HG03571 (cell line): ENCODE results near the gene ZDHHC3.

Source experiments
- ATAC-seq: cut with Tn5 transposase; IDR thresholded peaks from one replicate; pipeline ENCODE4 v1.9.1; 2021; ENCODE audit not compliant: unreplicated experiment

ZDHHC3 gene, protein sequence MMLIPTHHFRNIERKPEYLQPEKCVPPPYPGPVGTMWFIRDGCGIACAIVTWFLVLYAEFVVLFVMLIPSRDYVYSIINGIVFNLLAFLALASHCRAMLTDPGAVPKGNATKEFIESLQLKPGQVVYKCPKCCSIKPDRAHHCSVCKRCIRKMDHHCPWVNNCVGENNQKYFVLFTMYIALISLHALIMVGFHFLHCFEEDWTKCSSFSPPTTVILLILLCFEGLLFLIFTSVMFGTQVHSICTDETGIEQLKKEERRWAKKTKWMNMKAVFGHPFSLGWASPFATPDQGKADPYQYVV

DNA sequence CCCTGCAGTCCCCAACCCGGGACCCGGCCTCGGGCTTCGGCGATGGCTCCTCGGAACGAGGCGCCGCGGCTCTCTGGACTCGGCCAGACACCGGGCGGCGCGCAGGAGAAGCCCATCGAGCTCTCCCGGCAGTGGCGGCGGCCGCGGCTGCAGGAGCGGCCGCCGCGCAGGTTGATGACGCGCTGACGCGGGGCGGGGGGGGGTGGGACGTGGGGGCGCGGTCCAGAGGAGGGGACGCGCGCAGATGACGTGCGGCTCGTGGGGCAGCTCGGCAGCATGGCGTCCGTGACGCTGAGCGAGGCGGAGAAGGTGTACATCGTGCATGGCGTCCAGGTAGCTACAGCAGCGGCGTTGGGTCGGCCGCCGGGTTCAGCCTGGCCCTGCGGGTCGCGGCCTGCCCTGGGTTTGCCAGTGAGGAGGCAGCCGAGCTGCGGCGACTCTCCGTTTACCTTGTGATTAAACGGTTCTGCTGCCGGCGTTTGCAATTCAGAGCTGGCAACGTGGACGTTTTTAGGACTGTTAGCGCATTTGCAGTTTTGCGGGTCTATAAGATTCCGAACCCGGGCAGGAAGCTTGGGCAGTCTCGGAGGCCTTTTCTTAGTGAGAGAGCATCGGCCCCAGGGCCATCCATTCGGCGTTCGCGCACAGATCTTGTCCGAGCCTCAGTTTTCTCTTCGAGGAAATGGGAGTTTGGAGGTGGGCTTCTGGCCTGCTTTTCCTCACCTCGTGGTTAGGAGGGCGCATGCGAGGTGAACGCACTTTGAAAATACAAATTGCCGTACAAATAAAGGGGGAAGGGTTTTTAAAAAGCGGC, at the start of gene ZDHHC3, which contains the start of gene EXOSC7:
Gene ZDHHC3 (minus strand): TSS at position 173 of the 814 bp plus-strand sequence. CDS start 16,738 bp downstream, outside the sequence.
Gene EXOSC7 (plus strand): TSS at position 243 of the 814 bp plus-strand sequence. CDS start 34 bp downstream, at position 277.
- peak; percentile 71 for ATAC-seq

DNA sequence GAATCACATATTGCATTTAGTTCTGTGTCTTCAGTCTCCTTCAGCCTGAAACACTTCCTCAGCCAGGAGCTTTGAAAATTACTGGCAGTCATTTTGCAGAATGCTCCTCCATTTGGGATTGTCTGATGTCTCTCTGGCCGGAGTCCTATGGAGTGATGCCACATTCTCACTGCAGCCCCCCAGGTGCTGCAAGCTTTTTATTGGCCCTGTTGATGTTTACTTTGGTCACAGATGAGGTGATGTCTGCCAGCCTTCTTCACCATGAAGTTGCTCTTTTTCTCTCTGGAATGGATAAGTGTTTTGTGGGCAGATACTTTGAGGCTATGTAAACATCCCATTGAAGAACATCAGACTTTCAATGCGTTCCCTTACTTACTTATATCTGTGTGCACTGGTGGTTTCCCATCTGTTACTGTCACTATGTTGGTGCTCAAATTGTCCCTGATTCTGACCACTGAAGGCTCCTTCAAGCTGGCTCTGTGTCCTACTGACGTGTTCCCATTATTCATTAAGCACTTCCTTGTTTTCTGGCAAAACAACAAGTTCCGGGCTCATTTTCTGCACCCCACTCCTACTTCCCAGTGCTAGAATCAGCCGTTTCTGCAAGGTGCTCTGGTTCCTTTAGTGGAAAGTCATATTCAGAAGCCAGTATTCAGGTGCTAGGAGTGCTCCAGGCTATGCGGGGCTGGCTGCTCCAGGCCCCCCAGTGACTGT, 48.7 kb upstream of the ZDHHC3 start:
- no peak for ATAC-seq

DNA sequence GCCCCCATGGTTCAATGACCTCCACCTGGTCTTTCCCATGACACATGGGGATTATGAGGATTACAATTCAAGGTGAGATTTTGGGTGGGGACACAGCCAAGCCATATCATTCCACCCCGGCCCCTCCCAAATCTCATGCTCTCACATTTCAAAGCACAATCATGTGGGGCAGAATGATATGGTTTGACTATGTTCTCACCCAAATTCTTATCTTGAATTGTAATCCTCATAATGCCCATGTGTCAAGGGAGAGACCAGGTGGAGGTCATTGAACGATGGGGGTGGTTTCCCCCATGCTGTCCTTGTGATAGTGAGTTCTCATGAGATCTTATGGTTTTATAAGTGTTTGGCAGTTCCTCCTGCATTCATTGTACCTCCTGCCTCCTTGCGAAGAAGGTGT, 47.7 kb upstream of the ZDHHC3 start:
- no peak for ATAC-seq

DNA sequence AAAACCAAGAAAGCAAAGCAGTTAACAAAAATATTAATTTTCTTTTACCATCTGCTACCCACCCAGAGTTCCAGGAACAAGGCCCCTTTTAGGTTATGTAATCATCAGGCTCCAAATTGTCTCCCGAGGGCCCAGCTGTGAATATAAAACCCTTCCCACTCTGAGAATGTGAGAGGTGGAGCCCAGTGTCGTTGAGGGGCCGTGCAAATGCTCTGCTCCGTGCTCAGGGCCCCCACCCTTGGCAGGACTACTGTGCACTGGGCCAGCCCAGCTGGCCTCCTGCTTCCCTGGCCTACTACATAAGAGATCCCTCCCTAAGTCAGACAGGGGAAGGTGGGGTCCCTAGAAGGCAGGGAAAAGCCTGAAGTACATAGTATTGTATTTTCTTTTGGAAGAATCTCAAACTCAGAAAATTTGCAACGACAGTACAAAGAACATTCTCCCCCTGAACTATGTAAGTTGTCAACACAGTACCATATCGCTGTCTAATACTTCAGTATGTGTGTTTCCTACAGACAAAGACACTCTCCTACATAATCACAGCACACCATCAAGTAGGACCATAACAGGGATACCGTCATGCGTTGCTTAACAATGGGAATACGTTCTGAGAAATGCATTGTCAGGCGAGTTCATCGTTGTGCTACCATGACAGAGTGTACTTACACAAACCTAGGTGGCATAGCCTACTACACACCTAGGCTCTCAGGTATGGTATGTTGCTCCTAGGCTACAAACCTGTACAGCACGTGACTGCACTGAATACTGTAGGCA, 45.7 kb upstream of the ZDHHC3 start:
- no peak for ATAC-seq

DNA sequence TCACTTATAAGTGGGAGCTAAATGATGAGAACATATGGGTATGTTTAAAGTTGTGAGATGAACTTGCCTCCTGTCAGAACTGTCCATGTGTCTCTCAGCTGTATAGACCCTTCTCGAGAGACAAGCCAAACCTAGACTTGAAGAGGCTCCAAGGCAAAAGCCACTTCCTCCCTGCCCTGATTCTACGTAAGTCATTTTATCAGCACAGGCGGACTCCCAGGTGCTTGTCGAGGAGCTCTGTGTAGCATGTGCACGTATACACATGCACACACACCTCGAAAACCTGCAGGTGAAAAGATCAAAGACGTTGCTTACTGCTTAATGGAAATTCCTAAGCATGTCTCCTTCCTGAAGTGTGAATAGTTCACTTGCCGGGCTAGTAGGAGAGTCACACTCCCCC, 44.6 kb upstream of the ZDHHC3 start:
- no peak for ATAC-seq

DNA sequence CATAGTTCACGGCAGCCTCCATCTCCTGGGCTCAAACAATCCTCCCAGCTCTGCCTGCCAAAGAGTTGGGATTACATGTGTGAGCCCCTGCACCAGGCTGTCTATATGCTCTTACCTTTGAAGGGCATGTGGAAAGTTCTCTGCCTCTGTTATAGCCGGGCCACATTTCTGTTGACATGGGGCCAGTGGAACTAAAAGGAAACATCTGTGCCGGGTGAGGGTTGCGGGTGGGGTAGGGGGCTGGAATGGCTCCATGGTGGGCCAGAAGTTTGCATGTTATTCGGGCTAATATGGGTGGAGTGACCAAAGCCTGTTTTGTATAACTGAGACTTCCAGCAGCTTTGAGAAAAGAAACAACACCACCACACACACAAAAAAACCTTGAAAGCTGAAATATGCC, 41.8 kb upstream of the ZDHHC3 start:
- no peak for ATAC-seq

DNA sequence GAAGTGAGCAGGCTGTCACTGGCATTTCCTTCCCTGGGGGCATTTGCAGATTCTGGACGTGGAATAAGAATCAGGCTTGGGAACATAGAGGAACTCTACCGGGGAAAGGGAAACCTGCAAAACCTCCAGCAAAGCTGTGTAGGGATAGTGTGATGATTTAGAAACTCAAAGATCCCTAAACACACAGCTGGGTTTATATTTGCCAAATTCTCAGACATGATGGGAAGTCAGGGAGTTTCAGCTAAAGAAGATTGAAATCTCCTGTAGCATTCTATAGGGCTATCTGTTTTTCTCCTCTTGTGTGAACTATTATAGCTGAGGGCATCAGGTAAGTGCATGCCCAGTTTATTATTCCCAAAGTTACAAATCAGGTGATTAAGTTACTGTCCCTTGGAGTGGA, 40.9 kb upstream of the ZDHHC3 start:
- no peak for ATAC-seq

DNA sequence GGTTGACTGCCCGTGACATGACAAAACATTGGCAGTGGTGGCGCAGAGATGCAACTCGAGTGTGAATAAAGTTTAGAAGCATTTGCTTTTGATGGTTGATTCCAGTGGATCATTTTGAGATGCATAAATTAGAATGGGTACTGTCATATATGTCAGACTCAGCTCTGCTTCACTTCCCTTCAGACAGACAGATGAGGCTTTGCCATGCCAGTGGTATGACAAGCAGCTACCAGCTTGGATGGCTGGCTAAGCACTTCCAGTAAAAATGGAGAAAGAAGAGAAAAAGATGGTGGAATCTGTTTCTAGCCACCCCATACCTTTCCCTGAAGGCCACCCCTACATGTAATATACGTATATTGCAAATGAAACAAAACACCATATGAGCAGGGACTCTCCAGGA, 36.6 kb upstream of the ZDHHC3 start:
- ATAC-seq, result no peak

DNA sequence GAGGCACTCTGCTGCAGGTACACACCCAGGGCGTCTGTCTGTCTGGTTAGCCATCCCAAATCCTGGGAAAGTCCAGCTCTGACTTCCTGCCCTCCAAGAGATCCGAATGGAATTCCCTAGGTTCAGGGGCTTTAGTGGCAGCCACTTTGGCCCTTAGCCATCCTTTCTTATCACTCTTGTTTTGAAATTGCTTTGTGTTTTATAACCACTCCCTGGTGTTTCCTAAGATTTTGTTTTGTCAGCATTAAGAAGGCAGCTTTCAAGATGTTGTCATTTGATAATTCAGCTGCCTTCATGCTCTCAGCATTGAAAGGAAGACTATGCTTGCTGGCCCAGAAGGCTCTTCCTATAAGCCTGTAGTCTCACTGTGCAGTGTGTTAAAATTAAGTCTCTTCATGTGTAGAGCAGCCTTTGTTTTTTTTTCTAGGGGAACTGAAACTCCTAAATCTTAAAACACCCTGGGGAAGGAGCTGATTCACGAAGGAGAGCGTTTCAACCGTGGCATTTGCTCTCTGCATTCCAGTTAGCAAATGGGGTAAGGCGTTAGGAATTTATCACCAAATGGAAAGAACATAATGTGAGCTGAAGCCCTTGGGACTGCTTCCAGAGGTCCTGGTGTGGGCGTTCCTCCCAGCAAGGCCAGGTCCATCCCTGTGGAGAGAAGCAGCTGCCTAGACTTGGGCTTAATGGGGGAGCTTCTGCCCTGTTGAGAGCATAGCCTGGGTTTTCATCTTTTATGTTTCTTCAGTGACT, 36.0 kb upstream of the ZDHHC3 start:
- no peak for ATAC-seq

DNA sequence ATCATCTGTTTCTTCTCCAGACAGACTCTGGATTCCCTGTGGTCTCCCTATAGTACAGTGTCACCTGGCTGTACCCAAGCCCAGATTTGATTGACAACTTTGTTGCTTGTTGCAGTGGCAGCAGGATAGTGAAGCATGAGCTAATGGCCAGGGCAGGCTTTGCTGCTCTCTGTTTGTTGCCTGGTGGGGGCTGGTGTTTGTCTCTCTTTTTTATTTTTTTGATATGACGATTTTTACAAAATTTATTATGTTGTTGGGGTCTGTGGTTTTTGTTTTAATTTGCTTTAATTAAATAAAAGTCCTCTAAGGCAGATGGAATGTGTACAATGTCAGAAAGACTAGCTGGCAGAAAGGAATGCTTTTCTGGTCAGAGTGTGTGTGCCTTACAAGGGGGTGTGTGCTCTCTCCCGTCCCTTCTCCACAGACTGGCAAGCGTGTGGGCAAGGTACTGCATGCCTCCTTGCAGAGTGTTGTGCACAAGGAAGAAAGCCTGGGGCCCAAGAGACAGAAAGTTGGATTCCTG, 34.9 kb upstream of the ZDHHC3 start:
- ATAC-seq, result no peak

DNA sequence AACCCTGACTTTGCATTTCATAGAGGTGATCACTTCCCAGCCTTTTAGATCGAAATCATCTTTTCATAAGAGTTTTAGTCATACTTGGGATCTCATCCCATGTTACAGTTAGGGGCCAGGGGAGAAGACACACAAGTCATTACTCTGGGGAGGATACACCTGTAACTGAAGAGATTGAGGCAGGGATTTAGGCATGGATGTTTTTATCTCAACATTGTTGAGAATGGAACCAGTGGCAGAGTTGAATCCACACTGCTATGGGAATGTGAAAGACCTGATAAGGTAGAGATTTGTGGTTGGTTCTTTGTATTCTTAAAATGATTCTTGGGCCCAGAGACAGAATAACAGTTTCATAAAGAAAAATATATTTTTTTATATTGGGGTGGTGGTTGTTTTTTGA, 33.9 kb upstream of the ZDHHC3 start:
- ATAC-seq, result no peak

DNA sequence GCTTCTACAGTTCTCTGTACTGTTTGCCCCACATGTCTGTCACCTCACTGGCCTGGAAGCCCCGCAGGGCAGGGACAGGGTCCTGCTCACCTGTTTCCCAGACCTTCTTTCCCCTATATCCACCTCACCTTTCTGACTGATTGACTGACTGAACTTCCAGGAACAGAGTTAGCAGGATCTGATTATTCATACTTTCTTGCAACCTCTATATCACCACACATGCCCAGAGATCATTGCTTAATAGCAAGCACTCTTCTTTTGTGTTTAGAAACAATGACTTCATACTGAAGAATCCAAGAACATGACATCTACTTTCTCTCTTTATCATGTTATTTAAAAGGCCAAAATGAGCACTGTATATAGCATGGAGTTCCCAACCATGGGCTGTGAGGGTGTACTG, 32.1 kb upstream of the ZDHHC3 start:
- ATAC-seq, result no peak

DNA sequence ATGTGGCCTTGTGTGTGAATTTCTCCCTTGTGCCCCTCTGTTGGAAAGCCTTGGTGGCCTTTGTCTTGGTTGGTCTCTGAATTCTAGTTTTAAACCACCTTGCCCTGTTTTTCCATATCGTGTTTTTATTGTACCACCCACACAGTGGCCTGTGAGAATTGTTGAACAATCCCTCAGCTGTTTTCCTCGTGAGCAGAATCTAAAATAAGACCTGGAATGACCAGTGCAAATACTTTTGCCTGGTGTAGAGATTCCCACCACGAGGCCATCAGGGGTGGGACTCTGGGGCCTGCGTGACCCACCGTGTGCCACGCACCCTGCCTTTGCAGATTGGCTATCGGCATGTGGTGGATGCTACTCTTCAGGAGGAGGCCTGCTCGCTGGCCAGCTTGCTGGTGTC, 31.1 kb upstream of the ZDHHC3 start:
- no peak for ATAC-seq

DNA sequence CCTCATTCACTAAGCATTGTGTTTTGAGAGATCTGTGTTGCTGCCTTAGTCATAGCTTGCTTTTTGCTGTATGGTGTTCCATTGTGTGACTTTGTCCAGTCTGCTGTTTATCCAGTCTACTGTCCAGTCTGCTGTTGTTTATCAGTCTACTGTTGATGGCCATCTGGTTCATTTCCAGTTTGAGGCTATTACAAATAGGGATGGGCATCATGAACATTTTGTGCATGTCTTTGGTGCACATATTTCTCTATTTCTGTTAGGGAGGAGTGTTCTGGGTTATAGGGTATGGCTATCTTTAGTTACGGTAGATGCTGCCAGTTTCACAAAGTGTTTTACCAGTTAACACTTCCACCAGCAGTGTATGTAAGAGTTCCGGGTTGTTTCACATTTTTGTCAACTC, 27.9 kb upstream of the ZDHHC3 start:
- no peak for ATAC-seq

DNA sequence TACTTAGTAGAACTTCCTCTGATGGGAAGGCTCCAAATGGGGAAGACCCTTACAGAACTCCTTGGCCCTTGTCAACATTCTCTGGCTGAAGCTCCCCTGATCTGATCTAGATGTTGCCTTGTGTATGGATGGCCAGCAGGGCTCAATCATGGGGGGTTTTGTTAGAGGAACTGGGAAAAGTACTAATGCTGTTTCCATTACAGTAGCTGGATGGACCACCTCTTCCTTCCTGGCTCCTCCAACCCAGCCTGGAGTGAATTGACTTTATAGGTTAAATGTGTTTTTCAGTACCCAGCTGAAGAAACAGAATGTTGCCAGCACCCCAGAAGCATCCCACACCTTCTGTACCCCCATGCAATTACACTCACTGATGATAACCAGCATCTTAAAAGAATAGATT, 27.4 kb upstream of the ZDHHC3 start:
- ATAC-seq, result no peak

DNA sequence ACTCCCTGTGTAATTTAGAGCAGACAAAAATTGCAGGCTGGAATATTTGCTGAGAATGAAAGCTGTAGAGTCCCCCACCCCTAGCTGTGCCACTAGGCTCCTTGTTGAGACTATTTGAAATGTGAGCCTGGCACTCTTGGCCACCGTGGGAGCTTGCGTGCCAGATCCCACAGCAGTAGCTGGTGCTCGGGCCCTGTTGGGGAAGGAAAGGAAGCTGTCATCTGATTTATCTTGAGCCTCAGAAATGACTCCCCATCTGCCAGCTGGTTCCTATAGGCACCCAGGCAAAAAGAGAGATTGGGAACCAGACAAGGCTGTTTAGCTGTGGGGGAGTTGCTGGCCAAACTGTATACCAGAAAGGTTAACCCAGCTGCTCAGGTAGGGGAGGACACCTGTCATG, 26.7 kb upstream of the ZDHHC3 start:
- ATAC-seq, result no peak

DNA sequence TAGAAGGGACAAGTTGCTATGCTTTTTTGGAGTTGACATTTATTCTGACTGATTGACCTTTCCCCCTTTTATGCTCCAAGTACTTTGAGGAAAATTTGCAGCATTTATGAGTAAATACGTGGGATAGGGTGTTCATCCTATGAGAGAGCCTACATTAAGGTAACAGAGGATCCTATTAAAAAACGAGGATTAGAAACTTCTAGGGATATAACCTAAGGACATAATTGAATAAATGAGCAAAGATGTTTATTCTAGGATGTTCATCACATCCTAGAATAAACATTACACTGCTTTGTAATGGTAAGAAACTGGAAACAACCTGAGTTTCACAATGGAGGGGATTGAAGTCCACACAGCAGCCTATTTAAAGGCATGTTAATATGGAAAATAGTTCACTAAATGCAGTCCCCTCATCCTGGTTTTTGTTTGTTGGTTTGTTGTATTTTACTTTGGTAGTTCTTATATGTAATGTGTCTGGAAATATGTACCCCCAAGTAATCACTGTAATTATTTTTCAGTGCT, 26.2 kb upstream of the ZDHHC3 start:
- ATAC-seq, result no peak

DNA sequence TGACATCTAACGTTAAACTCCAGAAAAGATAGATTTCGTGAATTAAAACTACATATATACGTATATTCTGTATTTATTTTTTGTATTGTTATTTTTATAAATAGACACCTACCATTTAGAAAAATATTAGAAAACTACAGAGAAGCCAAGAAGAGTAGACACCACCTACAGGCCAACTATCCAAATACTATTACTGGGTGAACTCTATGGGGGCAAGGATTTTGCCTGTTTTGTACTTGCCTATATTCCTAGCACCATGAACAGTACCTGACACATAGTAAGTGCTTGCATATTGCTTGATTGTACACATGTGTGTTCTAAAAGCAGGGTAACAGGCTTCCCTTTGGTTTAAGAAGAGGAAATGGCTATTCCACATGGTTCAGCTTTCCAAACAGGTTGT, 25.8 kb upstream of the ZDHHC3 start:
- ATAC-seq, result no peak

DNA sequence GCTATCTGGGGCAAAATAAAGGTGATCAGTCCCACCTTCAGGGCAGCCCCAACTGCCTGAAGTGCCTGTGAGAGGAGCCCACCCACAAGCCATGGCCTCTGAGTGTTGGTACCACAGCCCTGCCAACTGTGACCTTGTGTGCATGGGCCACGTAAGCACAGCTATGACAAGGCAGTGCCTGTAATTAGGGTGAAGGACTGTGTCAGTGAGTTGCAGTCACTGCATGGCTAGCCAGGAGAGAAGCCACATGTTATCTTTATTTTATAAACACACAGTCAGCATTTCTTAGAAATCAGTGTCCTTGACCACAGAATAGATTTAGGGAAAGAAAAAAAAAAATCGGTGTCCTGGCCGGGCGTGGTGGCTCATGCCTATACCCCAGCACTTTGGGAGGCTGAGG, 24.8 kb upstream of the ZDHHC3 start:
- ATAC-seq, result no peak

DNA sequence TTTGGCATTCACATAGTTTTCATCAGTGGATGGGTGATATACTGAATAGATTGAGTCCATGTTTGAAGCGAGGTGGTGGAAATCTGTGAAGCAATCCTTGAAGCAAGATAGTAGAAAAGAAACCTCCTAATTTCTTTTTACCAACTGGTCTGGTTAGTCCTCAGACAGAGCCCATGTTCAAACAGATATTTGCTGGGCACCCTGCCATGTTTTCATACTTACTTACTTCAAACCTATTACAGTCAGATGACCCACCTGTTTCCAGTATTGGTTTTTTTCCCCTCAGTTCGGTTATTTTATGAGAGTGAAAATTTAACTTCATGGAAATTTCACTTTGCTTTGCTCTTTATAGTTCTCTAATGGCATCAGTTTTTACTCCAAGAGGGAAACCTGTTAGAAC, 23.8 kb upstream of the ZDHHC3 start:
- ATAC-seq, result no peak
